ENCODE data around the gene B3GLCT. TPM values are rescaled to one million over a fixed set of nuclear protein-coding genes. Genes with fewer than 3 reads are reported as not detected.

The B3GLCT gene
- total RNA-seq, 1 donor from 2014 or later: 8.2 TPM

DNA sequence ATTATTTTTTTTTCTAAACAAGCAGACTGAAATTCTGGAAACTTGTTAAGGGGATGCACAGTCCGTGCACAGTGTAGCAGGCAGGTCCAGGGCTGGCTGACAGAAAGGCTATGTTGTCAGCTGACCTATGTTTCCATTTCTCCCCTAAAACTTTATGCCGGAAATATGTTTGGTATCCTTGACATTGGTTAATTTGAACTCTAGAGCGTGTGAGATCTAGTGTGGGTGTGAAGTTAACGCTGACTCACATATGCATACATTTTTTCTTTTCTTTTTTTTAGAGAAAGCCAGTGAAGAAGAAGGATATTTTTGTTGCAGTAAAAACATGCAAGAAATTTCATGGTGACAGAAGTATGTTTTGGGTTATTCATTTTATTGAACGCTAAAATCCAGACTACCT is 76.6 kb downstream of the B3GLCT start:
- TF ChIP-seq, protein P1, sequence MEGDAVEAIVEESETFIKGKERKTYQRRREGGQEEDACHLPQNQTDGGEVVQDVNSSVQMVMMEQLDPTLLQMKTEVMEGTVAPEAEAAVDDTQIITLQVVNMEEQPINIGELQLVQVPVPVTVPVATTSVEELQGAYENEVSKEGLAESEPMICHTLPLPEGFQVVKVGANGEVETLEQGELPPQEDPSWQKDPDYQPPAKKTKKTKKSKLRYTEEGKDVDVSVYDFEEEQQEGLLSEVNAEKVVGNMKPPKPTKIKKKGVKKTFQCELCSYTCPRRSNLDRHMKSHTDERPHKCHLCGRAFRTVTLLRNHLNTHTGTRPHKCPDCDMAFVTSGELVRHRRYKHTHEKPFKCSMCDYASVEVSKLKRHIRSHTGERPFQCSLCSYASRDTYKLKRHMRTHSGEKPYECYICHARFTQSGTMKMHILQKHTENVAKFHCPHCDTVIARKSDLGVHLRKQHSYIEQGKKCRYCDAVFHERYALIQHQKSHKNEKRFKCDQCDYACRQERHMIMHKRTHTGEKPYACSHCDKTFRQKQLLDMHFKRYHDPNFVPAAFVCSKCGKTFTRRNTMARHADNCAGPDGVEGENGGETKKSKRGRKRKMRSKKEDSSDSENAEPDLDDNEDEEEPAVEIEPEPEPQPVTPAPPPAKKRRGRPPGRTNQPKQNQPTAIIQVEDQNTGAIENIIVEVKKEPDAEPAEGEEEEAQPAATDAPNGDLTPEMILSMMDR (IDR thresholded peaks at IDR 0.05): no peak
- Mint-ChIP-seq H3K4me3 (ENCODE audit: unreplicated experiment) (no peak overlapping the region), H3K36me3 (ENCODE audit: unreplicated experiment) (peaks cover 6% of the 10 kb centered on the region), H3K27ac (ENCODE audit: unreplicated experiment) (peak overlapping the region; percentile 53), H3K27me3 (ENCODE audit: unreplicated experiment) (no peaks in the 10 kb centered on the region), H3K4me1 (ENCODE audit: unreplicated experiment) (peaks cover 43% of the 10 kb centered on the region), H3K9me3 (ENCODE audit: unreplicated experiment) (peaks cover 10% of the 10 kb centered on the region)
- no peak for DNase-seq (ENCODE audit: extremely low spot score, unreplicated experiment)

- Mint-ChIP-seq H3K4me3 (ENCODE audit: unreplicated experiment) (no peak overlapping the region), H3K9me3 (ENCODE audit: unreplicated experiment) (peaks cover 7% of the 10 kb centered on the region), H3K27me3 (ENCODE audit: unreplicated experiment) (no peaks in the 10 kb centered on the region), H3K36me3 (ENCODE audit: unreplicated experiment) (peaks cover 1% of the 10 kb centered on the region), H3K27ac (ENCODE audit: unreplicated experiment) (no peak overlapping the region), H3K4me1 (ENCODE audit: unreplicated experiment) (peaks cover 60% of the 10 kb centered on the region)
- no peak for DNase-seq (ENCODE audit: extremely low spot score, unreplicated experiment)
- TF ChIP-seq, protein P1 (IDR thresholded peaks at IDR 0.05): no peak
Measured at GRCh38 chr13:31278869-31279268, 79.1 kb downstream of the B3GLCT start.

GRCh38 chr13:31282741-31283455 is 83.1 kb downstream of the B3GLCT start:
- TF ChIP-seq, protein P1 (IDR thresholded peaks at IDR 0.05): no peak
- Mint-ChIP-seq H3K4me1 (ENCODE audit: unreplicated experiment) (peaks cover 41% of the 10 kb centered on the region), H3K27me3 (ENCODE audit: unreplicated experiment) (no peaks in the 10 kb centered on the region), H3K4me3 (ENCODE audit: unreplicated experiment) (no peak overlapping the region), H3K36me3 (ENCODE audit: unreplicated experiment) (peaks cover 10% of the 10 kb centered on the region), H3K27ac (ENCODE audit: unreplicated experiment) (peak overlapping the region; percentile 52), H3K9me3 (ENCODE audit: unreplicated experiment) (peaks cover 7% of the 10 kb centered on the region)
- DNase-seq (ENCODE audit: extremely low spot score, unreplicated experiment): no peak

DNA sequence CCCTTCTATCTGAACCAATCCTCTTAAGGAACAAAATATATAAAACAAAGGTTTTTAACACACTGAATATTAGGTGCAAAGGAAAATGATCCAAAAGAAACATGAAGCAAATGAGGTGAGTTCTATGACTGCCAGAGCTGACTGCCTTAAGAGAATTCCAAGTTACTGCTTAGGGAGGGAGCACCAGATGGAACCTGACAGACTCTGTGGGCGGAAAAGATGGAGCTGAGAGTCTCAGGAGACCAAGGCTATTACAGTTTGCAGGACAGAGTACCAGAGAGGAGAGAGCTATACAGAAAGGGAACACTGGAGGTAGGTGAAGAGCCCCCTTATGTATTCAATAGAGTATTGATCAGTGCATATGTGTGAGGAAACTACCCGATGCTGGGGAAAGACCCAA is 87.2 kb downstream of the B3GLCT start:
- peaks cover 34% of the 10 kb centered on the region for H3K36me3 Mint-ChIP-seq (ENCODE audit: unreplicated experiment)
- TF ChIP-seq, protein P1 (IDR thresholded peaks at IDR 0.05): no peak
- DNase-seq (ENCODE audit: extremely low spot score, unreplicated experiment): no peak
- no peaks in the 10 kb centered on the region for H3K27me3 Mint-ChIP-seq (ENCODE audit: unreplicated experiment)
- H3K9me3 Mint-ChIP-seq (ENCODE audit: unreplicated experiment): peaks cover 14% of the 10 kb centered on the region
- H3K4me1 Mint-ChIP-seq (ENCODE audit: unreplicated experiment): peaks cover 23% of the 10 kb centered on the region
- H3K27ac Mint-ChIP-seq (ENCODE audit: unreplicated experiment): no peak overlapping the region
- no peak overlapping the region for H3K4me3 Mint-ChIP-seq (ENCODE audit: unreplicated experiment)

- TF ChIP-seq, protein P1 (IDR thresholded peaks at IDR 0.05): no peak
- Mint-ChIP-seq H3K36me3 (ENCODE audit: unreplicated experiment) (peaks cover 9% of the 10 kb centered on the region), H3K9me3 (ENCODE audit: unreplicated experiment) (peaks cover 17% of the 10 kb centered on the region), H3K4me3 (ENCODE audit: unreplicated experiment) (no peak overlapping the region), H3K4me1 (ENCODE audit: unreplicated experiment) (no peaks in the 10 kb centered on the region), H3K27me3 (ENCODE audit: unreplicated experiment) (no peaks in the 10 kb centered on the region), H3K27ac (ENCODE audit: unreplicated experiment) (no peak overlapping the region)
- DNase-seq (ENCODE audit: extremely low spot score, unreplicated experiment): no peak
Measured at GRCh38 chr13:31301119-31301518, 101.3 kb downstream of the B3GLCT start.
